Lung (tissue), 12 donors: ENCODE data around the gene TUBA4B. TPM values are rescaled to one million over a fixed set of nuclear protein-coding genes. Genes with fewer than 3 reads are reported as not detected.
A peak's percentile ranks its signal among the peaks of the same experiment; 100 is the strongest.

Source experiments
- ATAC-seq: fragments of 200-7000 bp; cut with Tn5 transposase; one replicate; pipeline ENCODE4 v1.9.1; 2020; ENCODE audit warnings: moderate number of reproducible peaks; ENCODE audit not compliant: insufficient read depth, low FRiP score
- DNase-seq, 3 donors: peaks; one replicate each; pipeline ENCODE4 v3.0.0-alpha.2; 2013 to 2017
- H3K27ac ChIP-seq, 2 donors: one replicate each; pipeline ENCODE4 v1.5.1; 2013; ENCODE audit warnings: mild to moderate bottlenecking in 2 of 2, moderate library complexity in 2 of 2, control low read depth in 1 of 2, inconsistent platforms in 1 of 2, low read depth in 1 of 2, low read length in 1 of 2
- H3K27me3 ChIP-seq, 3 donors: one replicate each; pipeline ENCODE4 v1.5.1; 2013; ENCODE audit warnings: low read length in 2 of 3; ENCODE audit not compliant: control insufficient read depth in 3 of 3, insufficient read depth in 3 of 3
- H3K36me3 ChIP-seq, 4 donors: one replicate each; pipeline ENCODE4 v1.5.1; 2013; ENCODE audit warnings: low read length in 4 of 4, mild to moderate bottlenecking in 1 of 4, moderate library complexity in 1 of 4; ENCODE audit not compliant: control insufficient read depth in 4 of 4, insufficient read depth in 4 of 4
- H3K4me1 ChIP-seq, 5 donors: one replicate each; pipeline ENCODE4 v1.5.1; 2013; ENCODE audit warnings: low read length in 5 of 5, mild to moderate bottlenecking in 2 of 5, moderate library complexity in 1 of 5; ENCODE audit not compliant: control insufficient read depth in 5 of 5, insufficient read depth in 5 of 5
- H3K4me3 ChIP-seq: one replicate; pipeline ENCODE4 v1.5.1; 2013; ENCODE audit warnings: mild to moderate bottlenecking, control low read depth, moderate library complexity
- H3K9ac ChIP-seq, 2 donors: one replicate each; pipeline ENCODE4 v1.5.1; 2013; ENCODE audit warnings: low read length in 2 of 2, control low read depth in 1 of 2; ENCODE audit not compliant: insufficient read depth in 1 of 2
- H3K9me3 ChIP-seq, 4 donors: one replicate each; pipeline ENCODE4 v1.5.1; 2013; ENCODE audit warnings: low read length in 3 of 4, mild to moderate bottlenecking in 1 of 4, moderate library complexity in 1 of 4; ENCODE audit not compliant: control insufficient read depth in 4 of 4, insufficient read depth in 3 of 4
- CTCF ChIP-seq: IDR thresholded peaks from 2 replicates; pipeline ENCODE4 v1.5.1; 2012; ENCODE audit warnings: mild to moderate bottlenecking; ENCODE audit errors: control extremely low read depth, extremely low read depth
- WGBS, 2 donors: extraction: QIAGEN DNeasy Blood & Tissue Kit; methylation state at CpG; one replicate each; pipeline ENCODE4 v1.1.7; 2013; 5-methylcytosine and 5-hydroxymethylcytosine counted together
- polyA plus RNA-seq, 2 donors: library from polyadenylated mRNA; stranded (reverse); fragments of 200-250 nt; gene quantifications; one replicate each; pipeline ENCODE4 v1.2.1, GENCODE V29; 2013
- total RNA-seq, 2 donors: library from RNA; depleted of rRNA in 1 of 2; stranded (reverse); fragments of >200 nt in 1 of 2; gene quantifications; one replicate each; pipeline ENCODE4 v1.2.1, GENCODE V29; 2014 to 2021
- donor health status: control.
- donor health status: control.
- donor health status: Bipolar disorder and iron deficiency.
- donor health status: healthy.
- donor health status: DM: yes; HTN: yes; CAD: no.

Gene TUBA4B
- total and polyA plus RNA-seq, 4 donors, result 5.7 to 20.3 (median 10.5) TPM

GRCh38 chr2:219291910-219292490 is 39.0 kb downstream of the TUBA4B start:
- Histone ChIP-seq H3K27me3 (peaks cover 0 to 5% (median 0%) of the 10 kb centered on the region in 3 donors), H3K9me3 (no peaks in the 10 kb centered on the region), H3K4me1 (peaks cover 0 to 13% (median 4%) of the 10 kb centered on the region in 5 donors), H3K36me3 (no peaks in the 10 kb centered on the region), H3K9ac (no peak overlapping the region), H3K27ac (no peak overlapping the region), H3K4me3 (no peak overlapping the region)
- TF ChIP-seq CTCF, result no peak
- no peak for ATAC-seq
- peak in 1 of 3 donors; percentile 14 for DNase-seq
- 74 to 81% methylated on average over 4 of the region's 4 CpGs for WGBS, 2 donors

GRCh38 chr2:219292616-219293015 is 39.6 kb downstream of the TUBA4B start:
- 92% methylated on average over 9 of the region's 9 CpGs for WGBS, 2 donors
- no peak overlapping the region for H3K4me3 ChIP-seq
- no peak overlapping the region for H3K9ac ChIP-seq
- no peak overlapping the region for H3K27ac ChIP-seq
- H3K9me3 ChIP-seq, result no peaks in the 10 kb centered on the region
- ATAC-seq (no peak), DNase-seq (no peak)
- peaks cover 0 to 13% (median 4%) of the 10 kb centered on the region in 5 donors for H3K4me1 ChIP-seq
- peaks cover 0 to 5% (median 0%) of the 10 kb centered on the region in 3 donors for H3K27me3 ChIP-seq
- H3K36me3 ChIP-seq, result no peaks in the 10 kb centered on the region
- TF ChIP-seq CTCF, result no peak

GRCh38 chr2:219293736-219294231 is 40.7 kb downstream of the TUBA4B start:
- H3K27me3 ChIP-seq, result peaks cover 0 to 5% (median 0%) of the 10 kb centered on the region in 3 donors
- H3K27ac ChIP-seq, result no peak overlapping the region
- H3K36me3 ChIP-seq, result no peaks in the 10 kb centered on the region
- H3K4me1 ChIP-seq, result peaks cover 0 to 13% (median 4%) of the 10 kb centered on the region in 5 donors
- no peak overlapping the region for H3K4me3 ChIP-seq
- no peak for TF ChIP-seq CTCF
- ATAC-seq (no peak), DNase-seq (no peak)
- H3K9me3 ChIP-seq, result no peaks in the 10 kb centered on the region
- no peak overlapping the region for H3K9ac ChIP-seq
- WGBS, 2 donors, result 88 to 89% methylated on average over 5 of the region's 5 CpGs
